H1 (cell line): ENCODE measurements around the gene VPS52. TPM values are rescaled to one million over a fixed set of nuclear protein-coding genes. Genes with fewer than 3 reads are reported as not detected.

Source experiments
- CTCF ChIA-PET: fragments of 300-600 bp; sonication (Branson Sonifier 250); formaldehyde crosslinking; loops from one replicate; lab custom pipeline; 2021; ENCODE audit not compliant: partially characterized antibody; lab: Charles Lee
- POLR2A ChIA-PET: fragments of 300-600 bp; sonication (Branson Sonifier 250); formaldehyde crosslinking; loops from one replicate; lab custom pipeline; 2021; ENCODE audit warnings: inconsistent platforms; ENCODE audit not compliant: partially characterized antibody; lab: Charles Lee
- DNase-seq, 2 experiments: peaks; one replicate each; pipeline versions ENCODE4 v3.0.0 to v3.0.0-alpha.2; 2010 to 2022; ENCODE audit warnings: low spot score in 2 of 2, low read depth in 1 of 2, mixed read lengths in 1 of 2
- FAIRE-seq: peaks from 2 replicates; lab custom pipeline; 2011; peaks lifted over from hg19 to GRCh38; lab: Jason Lieb, UNC
- H2AFZ ChIP-seq: 2 replicates; pipeline ENCODE4 v1.8.1; 2012; ENCODE audit warnings: low read length, inconsistent platforms
- H2AK5ac ChIP-seq: 2 replicates; pipeline ENCODE4 v1.6.1; 2013; ENCODE audit warnings: low read depth, low read length
- H2BK120ac ChIP-seq: replicated peaks from 2 replicates; pipeline ENCODE3; 2013; ENCODE audit warnings: low read depth, low read length, inconsistent platforms
- H2BK12ac ChIP-seq: 2 replicates; pipeline ENCODE4 v1.6.1; 2013; ENCODE audit warnings: low read depth, low read length
- H2BK15ac ChIP-seq: 2 replicates; pipeline ENCODE4 v1.6.1; 2013; ENCODE audit warnings: low read length
- H2BK20ac ChIP-seq: 2 replicates; pipeline ENCODE4 v1.6.1; 2013; ENCODE audit warnings: low read length
- H2BK5ac ChIP-seq: 2 replicates; pipeline ENCODE4 v1.6.1; 2013; ENCODE audit warnings: low read depth, low read length
- H3K14ac ChIP-seq: 2 replicates; pipeline ENCODE4 v1.6.1; 2013; ENCODE audit warnings: inconsistent platforms; ENCODE audit not compliant: insufficient read length
- H3K18ac ChIP-seq: 2 replicates; pipeline ENCODE4 v1.6.1; 2013; ENCODE audit warnings: low read length; ENCODE audit errors: extremely low read depth
- H3K23ac ChIP-seq: 2 replicates; pipeline ENCODE4 v1.6.1; 2013; ENCODE audit warnings: inconsistent platforms; ENCODE audit not compliant: insufficient read length
- H3K23me2 ChIP-seq: 2 replicates; pipeline ENCODE4 v1.6.1; 2013; ENCODE audit warnings: low read depth, low read length
- H3K27ac ChIP-seq: 2 replicates; pipeline ENCODE4 v1.6.1; 2011; ENCODE audit warnings: low read depth, low read length, inconsistent platforms
- H3K27me3 ChIP-seq, 4 experiments: replicated peaks in 1 of 4; 1 replicate in 1 of 4; 2 replicates in 3 of 4; pipeline versions ENCODE4 v1.6.1 to v1.8.1; 2011 to 2013; ENCODE audit warnings: low read length in 3 of 4, mild to moderate bottlenecking in 3 of 4, inconsistent platforms in 2 of 4, mixed read lengths in 2 of 4, moderate library complexity in 1 of 4; ENCODE audit not compliant: control insufficient read depth in 3 of 4, insufficient read depth in 3 of 4; ENCODE audit errors: extremely low read depth in 1 of 4
- H3K36me3 ChIP-seq, 4 experiments: 2 replicates each; pipeline versions ENCODE4 v1.6.1 to v1.8.1; 2011 to 2013; ENCODE audit warnings: mild to moderate bottlenecking in 4 of 4, low read length in 3 of 4, moderate library complexity in 2 of 4, control low read depth in 1 of 4, inconsistent platforms in 1 of 4; ENCODE audit not compliant: insufficient read depth in 4 of 4, control insufficient read depth in 2 of 4
- H3K4ac ChIP-seq: replicated peaks from 2 replicates; pipeline ENCODE3; 2013; ENCODE audit warnings: low read length, low read depth, mixed read lengths, inconsistent platforms; ENCODE audit not compliant: insufficient read length
- H3K4me1 ChIP-seq, 4 experiments: replicated peaks in 1 of 4; 1 replicate in 1 of 4; 2 replicates in 3 of 4; pipeline versions ENCODE4 v1.6.1 to v1.8.1; 2011 to 2013; ENCODE audit warnings: low read length in 3 of 4, inconsistent platforms in 2 of 4, mixed read lengths in 1 of 4; ENCODE audit not compliant: insufficient read depth in 4 of 4, control insufficient read depth in 3 of 4
- H3K4me2 ChIP-seq, 2 experiments: 2 replicates each; pipeline versions ENCODE4 v1.6.1 to v1.8.1; 2011 to 2013; ENCODE audit warnings: low read depth in 2 of 2, low read length in 2 of 2, control low read depth in 1 of 2, inconsistent platforms in 1 of 2, mild to moderate bottlenecking in 1 of 2; ENCODE audit not compliant: insufficient read depth in 1 of 2
- H3K4me3 ChIP-seq, 4 experiments: fragments of 200-600, 300-600 bp in 1 of 4; sonication (generic), shearing (Covaris generic), sonication (Bioruptor Twin) in 1 of 4; 2 replicates each; pipeline versions ENCODE4 v1.5.1 to v1.8.1; 2011 to 2016; ENCODE audit warnings: low read length in 4 of 4, low read depth in 3 of 4, control low read depth in 2 of 4, inconsistent platforms in 2 of 4, mild to moderate bottlenecking in 2 of 4, mixed read lengths in 1 of 4, moderate library complexity in 1 of 4; ENCODE audit not compliant: insufficient read depth in 2 of 4; ENCODE audit errors: extremely low read depth in 1 of 4
- H3K56ac ChIP-seq: replicated peaks from 2 replicates; pipeline ENCODE3; 2013; ENCODE audit warnings: low read depth, mild to moderate bottlenecking, mixed read lengths, low read length, inconsistent platforms; ENCODE audit not compliant: insufficient read length
- H3K79me1 ChIP-seq: 2 replicates; pipeline ENCODE4 v1.6.1; 2013; ENCODE audit warnings: low read depth, low read length, control low read depth
- H3K79me2 ChIP-seq, 2 experiments: 2 replicates each; pipeline versions ENCODE4 v1.6.1 to v1.8.1; 2012 to 2013; ENCODE audit warnings: low read length in 2 of 2, mild to moderate bottlenecking in 2 of 2, inconsistent platforms in 1 of 2; ENCODE audit not compliant: insufficient read depth in 2 of 2, control insufficient read depth in 1 of 2
- H3K9ac ChIP-seq, 4 experiments: replicated peaks in 1 of 4; 1 replicate in 1 of 4; 2 replicates in 3 of 4; pipeline versions ENCODE4 v1.6.1 to v1.8.1; 2011 to 2013; ENCODE audit warnings: low read depth in 3 of 4, low read length in 3 of 4, control low read depth in 2 of 4, mild to moderate bottlenecking in 2 of 4, moderate library complexity in 2 of 4, inconsistent platforms in 1 of 4; ENCODE audit errors: extremely low read depth in 1 of 4
- H3K9me3 ChIP-seq, 2 experiments: 2 replicates each; pipeline versions ENCODE4 v1.6.1 to v1.8.1; 2012 to 2013; ENCODE audit warnings: mild to moderate bottlenecking in 2 of 2, moderate library complexity in 2 of 2, control low read depth in 1 of 2, inconsistent platforms in 1 of 2, low read depth in 1 of 2, low read length in 1 of 2, mixed read lengths in 1 of 2; ENCODE audit not compliant: insufficient read depth in 2 of 2
- H4K20me1 ChIP-seq, 2 experiments: replicated peaks in 1 of 2; 2 replicates each; pipeline versions ENCODE3 to v1.8.1; 2011 to 2013; ENCODE audit warnings: inconsistent platforms in 2 of 2, low read length in 2 of 2, mild to moderate bottlenecking in 1 of 2; ENCODE audit not compliant: insufficient read depth in 2 of 2, control insufficient read depth in 1 of 2
- H4K5ac ChIP-seq: 2 replicates; pipeline ENCODE4 v1.6.1; 2013; ENCODE audit warnings: low read length, low read depth, mixed read lengths, inconsistent platforms; ENCODE audit not compliant: insufficient read length
- H4K8ac ChIP-seq: 2 replicates; pipeline ENCODE4 v1.8.0; 2013; ENCODE audit warnings: mild to moderate bottlenecking, moderate library complexity, low read length, inconsistent platforms; ENCODE audit not compliant: insufficient read depth; ENCODE audit errors: extremely low read depth
- H4K91ac ChIP-seq: replicated peaks from 2 replicates; pipeline ENCODE3; 2013; ENCODE audit warnings: low read length, mixed read lengths, inconsistent platforms; ENCODE audit not compliant: insufficient read length
- POLR2AphosphoS5 ChIP-seq: IDR thresholded peaks from 2 replicates; pipeline ENCODE4 v1.6.1; 2011; ENCODE audit warnings: low read depth, low read length
- WGBS, 2 experiments: shearing (Covaris generic) in 1 of 2; methylation state at CpG; one replicate each; pipeline versions ENCODE4 v1.1.6 to v1.1.7; 2013 to 2015; ENCODE audit warnings: low lambda C conversion rate in 2 of 2, mixed read lengths in 2 of 2, inconsistent platforms in 1 of 2, low coverage in 1 of 2, missing lambda C conversion rate in 1 of 2; ENCODE audit not compliant: insufficient replicate concordance in 2 of 2, insufficient coverage in 1 of 2, insufficient read length in 1 of 2; ENCODE audit errors: extremely low coverage in 1 of 2, missing lambda C conversion rate in 1 of 2; 5-methylcytosine and 5-hydroxymethylcytosine counted together
- polyA plus RNA-seq, 7 experiments: library from polyadenylated mRNA; depleted of rRNA in 3 of 7; stranded (reverse) in 5 of 7; unstranded in 2 of 7; fragments of >200 nt in 5 of 7; fragments of 200-250 nt in 2 of 7; gene quantifications; 1 replicate in 5 of 7; 2 replicates in 1 of 7; 4 replicates in 1 of 7; pipeline versions ENCODE4 v1.2.1 to v1.2.3, GENCODE V29; 2011 to 2013; ENCODE audit warnings: missing spikeins in 2 of 7, mixed read lengths in 2 of 7
- total RNA-seq: library from RNA; stranded (reverse); fragmentation: NEBNext Ultra II Directional; extraction: Animal tissue kit (Norgen Biotek cat#: 25700); gene quantifications from 2 replicates; pipeline ENCODE4 v1.2.1, GENCODE V29; 2021

Gene VPS52
- total and polyA plus RNA-seq, 2 of the 8 experiments (the other 6 are each of a cell fraction or from before 2014, with no cell fraction given), result 36.5 to 86.3 TPM

GRCh38 chr6:33319939-33320314 is 48.3 kb upstream of the VPS52 start:
- H3K4me3 ChIP-seq, result no peak overlapping the region
- H3K14ac ChIP-seq, result no peak overlapping the region
- H3K27ac ChIP-seq, result peak overlapping the region; percentile 36; the same call in 1 of the 2 replicates
- H3K4ac ChIP-seq, result no peak overlapping the region
- no peak overlapping the region for H3K23ac ChIP-seq
- peaks cover 18% of the 10 kb centered on the region for H3K23me2 ChIP-seq
- no peak overlapping the region for H2BK5ac ChIP-seq
- H3K4me2 ChIP-seq, result no peak overlapping the region; a peak in 1 of 4 replicates
- no peak overlapping the region for H2BK15ac ChIP-seq
- ChIA-PET CTCF (no interaction called here), POLR2A (interaction anchor here (1.3 kb wide), 1 partner anchor 42 kb away, joined by 3 read pairs; no protein-coding TSS in a partner anchor)
- H3K79me2 ChIP-seq, result peaks cover 0 to 32% of the 10 kb centered on the region in 2 experiments; a peak in 3 of 4 replicates
- H4K8ac ChIP-seq, result no peak overlapping the region
- WGBS, 2 experiments, result 98% methylated on average over 3 of the region's 3 CpGs; no CpG with 5 or more reads in 1 of the 2 experiments
- peaks cover 2 to 5% of the 10 kb centered on the region in 2 experiments for H4K20me1 ChIP-seq
- no peak overlapping the region; a peak in 1 of 7 replicates for H3K9ac ChIP-seq
- no peak overlapping the region for H2AK5ac ChIP-seq
- no peak overlapping the region for H3K56ac ChIP-seq
- FAIRE-seq (no peak), DNase-seq (no peak)
- peaks cover 10 to 31% (median 21%) of the 10 kb centered on the region in 4 experiments; a peak in 7 of 8 replicates for H3K36me3 ChIP-seq
- no peak overlapping the region for H3K18ac ChIP-seq
- H2BK12ac ChIP-seq, result no peak overlapping the region
- H3K4me1 ChIP-seq, result peaks cover 0 to 33% (median 22%) of the 10 kb centered on the region in 4 experiments; a peak in 6 of 7 replicates
- H2BK120ac ChIP-seq, result no peak overlapping the region
- H4K5ac ChIP-seq, result no peak overlapping the region
- H4K91ac ChIP-seq, result no peak overlapping the region
- peaks cover 7% of the 10 kb centered on the region; the same call in 1 of the 2 replicates for H3K79me1 ChIP-seq
- no peaks in the 10 kb centered on the region for H3K27me3 ChIP-seq
- no peak overlapping the region for H2AFZ ChIP-seq
- H2BK20ac ChIP-seq, result no peak overlapping the region
- no peaks in the 10 kb centered on the region; a peak in 1 of 4 replicates for H3K9me3 ChIP-seq
- no peak for TF ChIP-seq POLR2AphosphoS5
